Astrocyte (in vitro differentiated cells and primary cell): ENCODE data around the gene NTN3.

Experiments
- EZH2 ChIP-seq: IDR thresholded peaks from 2 replicates; pipeline ENCODE4 v1.6.1; 2012; ENCODE audit warnings: mild to moderate bottlenecking, low read length, inconsistent platforms; ENCODE audit not compliant: insufficient read depth
- TF ChIP-seq, protein P1 (sequence below): IDR thresholded peaks from 2 replicates; pipeline ENCODE4 v1.5.1; 2011; ENCODE audit warnings: low read depth, mild to moderate bottlenecking, inconsistent platforms, low read length, moderate library complexity; ENCODE audit not compliant: insufficient read depth

DNA sequence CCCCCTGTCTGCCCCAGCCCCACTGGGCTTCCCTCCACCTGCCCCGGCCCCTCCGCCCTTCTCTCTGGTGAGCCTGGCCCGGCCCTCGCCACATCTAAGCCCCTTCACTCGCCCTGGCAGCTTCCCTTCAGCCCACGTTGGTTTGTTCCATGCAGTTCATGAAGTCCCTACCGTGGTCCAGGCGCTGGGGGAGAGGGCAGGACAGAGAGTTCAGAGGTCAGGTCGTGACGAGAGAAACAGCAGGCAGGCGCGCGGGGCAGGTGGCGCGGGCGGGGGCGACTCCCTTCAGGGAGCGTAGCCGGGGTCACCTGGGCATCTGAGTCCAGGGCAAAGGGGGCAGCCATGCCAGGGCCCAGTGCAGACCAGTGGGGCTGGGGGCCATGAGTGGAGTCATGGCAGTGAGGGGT lies 20.1 kb upstream of the NTN3 start:
- TF ChIP-seq, protein P1, sequence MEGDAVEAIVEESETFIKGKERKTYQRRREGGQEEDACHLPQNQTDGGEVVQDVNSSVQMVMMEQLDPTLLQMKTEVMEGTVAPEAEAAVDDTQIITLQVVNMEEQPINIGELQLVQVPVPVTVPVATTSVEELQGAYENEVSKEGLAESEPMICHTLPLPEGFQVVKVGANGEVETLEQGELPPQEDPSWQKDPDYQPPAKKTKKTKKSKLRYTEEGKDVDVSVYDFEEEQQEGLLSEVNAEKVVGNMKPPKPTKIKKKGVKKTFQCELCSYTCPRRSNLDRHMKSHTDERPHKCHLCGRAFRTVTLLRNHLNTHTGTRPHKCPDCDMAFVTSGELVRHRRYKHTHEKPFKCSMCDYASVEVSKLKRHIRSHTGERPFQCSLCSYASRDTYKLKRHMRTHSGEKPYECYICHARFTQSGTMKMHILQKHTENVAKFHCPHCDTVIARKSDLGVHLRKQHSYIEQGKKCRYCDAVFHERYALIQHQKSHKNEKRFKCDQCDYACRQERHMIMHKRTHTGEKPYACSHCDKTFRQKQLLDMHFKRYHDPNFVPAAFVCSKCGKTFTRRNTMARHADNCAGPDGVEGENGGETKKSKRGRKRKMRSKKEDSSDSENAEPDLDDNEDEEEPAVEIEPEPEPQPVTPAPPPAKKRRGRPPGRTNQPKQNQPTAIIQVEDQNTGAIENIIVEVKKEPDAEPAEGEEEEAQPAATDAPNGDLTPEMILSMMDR, result no peak
- no peak for TF ChIP-seq EZH2
